ENCODE measurements around the gene GIT2. TPM values are rescaled to one million over a fixed set of nuclear protein-coding genes. Genes with fewer than 3 reads are reported as not detected.

GIT2 gene
- total RNA-seq, 1 experiment from 2014 or later: 21.7 TPM

GRCh38 chr12:109950625-109951024 is 45.5 kb downstream of the GIT2 start (continued):
- TF ChIP-seq CTCF (IDR thresholded peaks at IDR 0.05): no peak
- no peak for TF ChIP-seq STAT6 (CRISPR knock-in tag; conservative IDR thresholded peaks at IDR 0.05; ENCODE audit: low read depth)
- TF ChIP-seq E2F4 (CRISPR knock-in tag; IDR thresholded peaks at IDR 0.05; ENCODE audit: borderline replicate concordance, low read depth): no peak
- TF ChIP-seq CREB1 (CRISPR knock-in tag; IDR thresholded peaks at IDR 0.05): no peak
- TF ChIP-seq ZNF532 (CRISPR knock-in tag; IDR thresholded peaks at IDR 0.05; ENCODE audit: borderline replicate concordance): no peak

DNA sequence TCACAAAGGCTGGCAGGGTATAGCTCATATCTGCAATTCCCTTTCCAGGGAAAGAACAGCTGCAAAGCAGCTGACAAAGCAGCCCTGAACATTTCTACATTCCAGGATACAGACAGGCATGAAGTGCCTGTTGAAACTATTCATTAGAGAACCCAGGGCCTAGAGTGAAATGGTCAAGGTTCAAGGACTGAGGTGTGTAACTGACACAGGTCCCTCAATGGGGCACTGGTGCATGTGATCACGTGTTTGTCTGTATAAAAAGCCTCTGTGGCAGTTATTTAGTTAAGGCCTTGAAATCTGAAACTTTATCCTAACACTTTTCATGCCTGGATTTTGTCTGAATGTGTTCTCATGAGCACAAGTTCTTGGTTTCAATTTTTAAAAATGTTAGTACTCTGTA is 47.1 kb downstream of the GIT2 start:
- no peak for TF ChIP-seq TP53 (CRISPR knock-in tag; IDR thresholded peaks at IDR 0.05)
- TF ChIP-seq GABPB1 (CRISPR knock-in tag; IDR thresholded peaks at IDR 0.05): peak; percentile 66
- CTCF ChIA-PET: no interaction called here
- Mint-ChIP-seq H3K9me3 (no peaks in the 10 kb centered on the region), H3K27me3 (ENCODE audit: low read depth) (no peaks in the 10 kb centered on the region), H3K36me3 (peaks cover 32% of the 10 kb centered on the region), H3K4me3 (no peak overlapping the region), H3K27ac (no peak overlapping the region), H3K4me1 (peaks cover 30% of the 10 kb centered on the region)
- no peak for ATAC-seq
- DNase-seq (ENCODE audit: low spot score): no peak
- POLR2A ChIA-PET: no interaction called here

GRCh38 chr12:109948368-109948767 is 47.8 kb downstream of the GIT2 start:
- CTCF ChIA-PET: no interaction called here
- Mint-ChIP-seq H3K9me3 (no peaks in the 10 kb centered on the region), H3K27me3 (ENCODE audit: low read depth) (no peaks in the 10 kb centered on the region), H3K4me1 (peaks cover 30% of the 10 kb centered on the region), H3K4me3 (no peak overlapping the region), H3K27ac (no peak overlapping the region; the same call in 1 of the 2 replicates), H3K36me3 (peaks cover 31% of the 10 kb centered on the region)
- DNase-seq (ENCODE audit: low spot score): no peak
- POLR2A ChIA-PET: no interaction called here
- TF ChIP-seq HMGA2 (CRISPR knock-in tag; IDR thresholded peaks at IDR 0.05): no peak
- TF ChIP-seq, protein P1, sequence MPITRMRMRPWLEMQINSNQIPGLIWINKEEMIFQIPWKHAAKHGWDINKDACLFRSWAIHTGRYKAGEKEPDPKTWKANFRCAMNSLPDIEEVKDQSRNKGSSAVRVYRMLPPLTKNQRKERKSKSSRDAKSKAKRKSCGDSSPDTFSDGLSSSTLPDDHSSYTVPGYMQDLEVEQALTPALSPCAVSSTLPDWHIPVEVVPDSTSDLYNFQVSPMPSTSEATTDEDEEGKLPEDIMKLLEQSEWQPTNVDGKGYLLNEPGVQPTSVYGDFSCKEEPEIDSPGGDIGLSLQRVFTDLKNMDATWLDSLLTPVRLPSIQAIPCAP (CRISPR knock-in tag; IDR thresholded peaks at IDR 0.05): no peak
- no peak for TF ChIP-seq NFYB (CRISPR knock-in tag; conservative IDR thresholded peaks at IDR 0.05; ENCODE audit: low read depth)
- TF ChIP-seq FOXP1 (CRISPR knock-in tag; IDR thresholded peaks at IDR 0.05; ENCODE audit: borderline replicate concordance): no peak
- TF ChIP-seq EMX1 (CRISPR knock-in tag; IDR thresholded peaks at IDR 0.05): no peak
- TF ChIP-seq, protein P2, sequence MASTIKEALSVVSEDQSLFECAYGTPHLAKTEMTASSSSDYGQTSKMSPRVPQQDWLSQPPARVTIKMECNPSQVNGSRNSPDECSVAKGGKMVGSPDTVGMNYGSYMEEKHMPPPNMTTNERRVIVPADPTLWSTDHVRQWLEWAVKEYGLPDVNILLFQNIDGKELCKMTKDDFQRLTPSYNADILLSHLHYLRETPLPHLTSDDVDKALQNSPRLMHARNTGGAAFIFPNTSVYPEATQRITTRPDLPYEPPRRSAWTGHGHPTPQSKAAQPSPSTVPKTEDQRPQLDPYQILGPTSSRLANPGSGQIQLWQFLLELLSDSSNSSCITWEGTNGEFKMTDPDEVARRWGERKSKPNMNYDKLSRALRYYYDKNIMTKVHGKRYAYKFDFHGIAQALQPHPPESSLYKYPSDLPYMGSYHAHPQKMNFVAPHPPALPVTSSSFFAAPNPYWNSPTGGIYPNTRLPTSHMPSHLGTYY (CRISPR knock-in tag; IDR thresholded peaks at IDR 0.05): no peak
- no peak for TF ChIP-seq E2F4 (CRISPR knock-in tag; IDR thresholded peaks at IDR 0.05; ENCODE audit: borderline replicate concordance, low read depth)
- TF ChIP-seq SMAD4 (CRISPR knock-in tag; IDR thresholded peaks at IDR 0.05): no peak
- no peak for ATAC-seq

Data from WTC11 (cell line).